OCI-LY3 (cell line): ENCODE measurements around the gene OS9.

Experiments
- CTCF ChIP-seq: fragments of 200-600, 300-600 bp; sonication (generic); IDR thresholded peaks from 2 replicates; pipeline ENCODE4 v1.5.1; 2014; ENCODE audit warnings: antibody characterized with exemption, low read length, low read depth
- EZH2phosphoT487 ChIP-seq: fragments of 200-600 bp; shearing (Covaris generic); IDR thresholded peaks from 2 replicates; pipeline ENCODE4 v1.6.1; 2018; ENCODE audit warnings: antibody characterized with exemption, mixed run types, low read depth

- TF ChIP-seq CTCF (no peak), EZH2phosphoT487 (no peak)
These were observed 50.4 kb downstream of the OS9 start for GRCh38 chr12:57744194-57744776.
